ENCODE results near the gene KLK10. TPM values are rescaled to one million over a fixed set of nuclear protein-coding genes. Genes with fewer than 3 reads are reported as not detected.

Gene KLK10
- total RNA-seq, 4 donors from 2014 or later = 45.2 to 85.3 (median 53.9) TPM

- no peak overlapping the region for H3K27ac ChIP-seq
- peaks cover 30% of the 10 kb centered on the region for H3K27me3 ChIP-seq
Measured at GRCh38 chr19:50968716-50969412, 50.6 kb downstream of the KLK10 start.

GRCh38 chr19:50967929-50968715 is 51.4 kb downstream of the KLK10 start:
- 67% methylated on average over 19 of the region's 20 CpGs for WGBS
- Histone ChIP-seq H3K36me3 (no peaks in the 10 kb centered on the region), H3K4me1 (peaks cover 11% of the 10 kb centered on the region), H3K9me3 (no peaks in the 10 kb centered on the region), H3K4me3 (no peak overlapping the region), H3K27ac (no peak overlapping the region), H3K27me3 (peaks cover 30% of the 10 kb centered on the region)
- TF ChIP-seq POLR2AphosphoS5 (IDR thresholded peaks at IDR 0.05) (no peak), POLR2A (IDR thresholded peaks at IDR 0.05) (no peak), EP300 (IDR thresholded peaks at IDR 0.05) (no peak), CTCF (IDR thresholded peaks at IDR 0.05) (no peak)
- DNase-seq (ENCODE audit: low spot score in 2 of 2) = no peak

More at GRCh38 chr19:50968716-50969412, 50.6 kb downstream of the KLK10 start:
- Histone ChIP-seq H3K36me3 (no peaks in the 10 kb centered on the region), H3K4me3 (no peak overlapping the region), H3K9me3 (no peaks in the 10 kb centered on the region), H3K4me1 (peaks cover 11% of the 10 kb centered on the region)
- no peak for DNase-seq (ENCODE audit: low spot score in 2 of 2)
- TF ChIP-seq EP300 (IDR thresholded peaks at IDR 0.05) (no peak), POLR2AphosphoS5 (IDR thresholded peaks at IDR 0.05) (no peak), POLR2A (IDR thresholded peaks at IDR 0.05) (no peak), CTCF (IDR thresholded peaks at IDR 0.05) (no peak)
- 42% methylated on average over 5 of the region's 7 CpGs for WGBS

- Histone ChIP-seq H3K4me1 (peaks cover 6% of the 10 kb centered on the region), H3K27ac (no peak overlapping the region), H3K9me3 (no peaks in the 10 kb centered on the region), H3K4me3 (no peak overlapping the region), H3K27me3 (peaks cover 29% of the 10 kb centered on the region), H3K36me3 (no peaks in the 10 kb centered on the region)
- WGBS = 93% methylated on average over 3 of the region's 3 CpGs
- TF ChIP-seq POLR2A (IDR thresholded peaks at IDR 0.05) (no peak), CTCF (IDR thresholded peaks at IDR 0.05) (no peak), POLR2AphosphoS5 (IDR thresholded peaks at IDR 0.05) (no peak), EP300 (IDR thresholded peaks at IDR 0.05) (no peak)
- no peak for DNase-seq (ENCODE audit: low spot score in 2 of 2)
Measured at GRCh38 chr19:50964266-50964665, 55.2 kb downstream of the KLK10 start.

- WGBS = 89% methylated on average over 6 of the region's 6 CpGs
- DNase-seq (ENCODE audit: low spot score in 2 of 2) = no peak
- no peaks in the 10 kb centered on the region for H3K4me1 ChIP-seq
- H3K36me3 ChIP-seq = no peaks in the 10 kb centered on the region
- H3K27me3 ChIP-seq = peaks cover 20% of the 10 kb centered on the region
- H3K9me3 ChIP-seq = no peaks in the 10 kb centered on the region
- no peak overlapping the region for H3K27ac ChIP-seq
- TF ChIP-seq CTCF (IDR thresholded peaks at IDR 0.05) = no peak
- no peak for TF ChIP-seq POLR2A (IDR thresholded peaks at IDR 0.05)
- TF ChIP-seq EP300 (IDR thresholded peaks at IDR 0.05) = no peak
- TF ChIP-seq POLR2AphosphoS5 (IDR thresholded peaks at IDR 0.05) = no peak
- H3K4me3 ChIP-seq = no peak overlapping the region
Measured at GRCh38 chr19:50963381-50963780, 56.1 kb downstream of the KLK10 start.

Other genes with a start within 250 kb of the KLK10 start
- gene GPR32, start 249.2 kb downstream of the KLK10 start, total RNA-seq = not detected
- under 1 TPM in 2 of 4 donors, not detected in 2; 0.49 to 0.97 TPM for gene ACP4, start 229.3 kb downstream of the KLK10 start, total RNA-seq
- 10 to 100 TPM; 34.3 to 58.3 (median 40.5) TPM for gene KLK1, start 195.9 kb downstream of the KLK10 start, total RNA-seq
- gene KLK15, start 186.1 kb downstream of the KLK10 start, total RNA-seq = not detected
- 1 to 10 TPM in 1 of 4 donors, under 1 TPM in 3; 0.24 to 1.9 (median 0.67) TPM for gene KLK3, start 164.8 kb downstream of the KLK10 start, total RNA-seq
- not detected for gene KLK2, start 146.3 kb downstream of the KLK10 start, total RNA-seq
- gene KLK4, start 108.3 kb downstream of the KLK10 start, total RNA-seq = 1 to 10 TPM in 1 of 4 donors, under 1 TPM in 1, not detected in 2; 0.83 to 1.6 TPM
- 100 to 1,000 TPM in 3 of 4 donors, 10 to 100 TPM in 1; 40.3 to 299 (median 177) TPM for gene KLK5, start 66.7 kb downstream of the KLK10 start, total RNA-seq
- gene KLK6, start 50.1 kb downstream of the KLK10 start, total RNA-seq = 10 to 100 TPM in 1 of 4 donors, 1 to 10 TPM in 2, not detected in 1; 5.4 to 56.9 (median 9.0) TPM
- 100 to 1,000 TPM in 3 of 4 donors, 10 to 100 TPM in 1; 48.3 to 418 (median 218) TPM for gene KLK7, start 35.8 kb downstream of the KLK10 start, total RNA-seq
- gene KLK8, start 18.1 kb downstream of the KLK10 start, total RNA-seq = 100 to 1,000 TPM in 1 of 4 donors, 10 to 100 TPM in 3; 19.7 to 126 (median 87.2) TPM
- gene KLK11, start 6.9 kb upstream of the KLK10 start, total RNA-seq = 100 to 1,000 TPM; 173 to 372 (median 269) TPM
- gene KLK12, start 15.3 kb upstream of the KLK10 start, total RNA-seq = 1 to 10 TPM in 2 of 4 donors, not detected in 2; 2.6 to 5.0 TPM
- gene KLK13, start 45.4 kb upstream of the KLK10 start, total RNA-seq = 10 to 100 TPM in 3 of 4 donors, 1 to 10 TPM in 1; 6.6 to 23.5 (median 16.5) TPM
- 10 to 100 TPM in 1 of 4 donors, 1 to 10 TPM in 3; 3.8 to 22.8 (median 5.2) TPM for gene KLK14, start 63.2 kb upstream of the KLK10 start, total RNA-seq
- gene CTU1, start 88.7 kb upstream of the KLK10 start, total RNA-seq = 10 to 100 TPM in 3 of 4 donors, 1 to 10 TPM in 1; 7.7 to 14.6 (median 12.9) TPM
- gene SIGLEC9, start 105.2 kb upstream of the KLK10 start, total RNA-seq = 1 to 10 TPM in 1 of 4 donors, under 1 TPM in 2, not detected in 1; 0.68 to 1.3 (median 0.83) TPM
- gene SIGLEC7, start 122.6 kb upstream of the KLK10 start, total RNA-seq = not detected
- gene CD33, start 205.4 kb upstream of the KLK10 start, total RNA-seq = 1 to 10 TPM in 3 of 4 donors, under 1 TPM in 1; 0.51 to 7.0 (median 2.4) TPM
- not detected for gene SIGLECL1, start 231.4 kb upstream of the KLK10 start, total RNA-seq